CD4-positive, alpha-beta T cell treated with Interleukin-6 for 4 hours (primary cell): ENCODE data around the gene ULK2.

ENCODE experiments used
- DNase-seq: peaks from one replicate; pipeline ENCODE4 v3.0.0-alpha.2; 2020; ENCODE audit warnings: mixed read lengths

Gene ULK2

GRCh38 chr17:19724501-19725420 is 143.0 kb downstream of the ULK2 start:
- peak; percentile 66 for DNase-seq

GRCh38 chr17:19723964-19724363 is 143.8 kb downstream of the ULK2 start:
- DNase-seq, result no peak
